Prostate gland (tissue), 2 donors: ENCODE measurements around the gene RPUSD4.
"Not testable (repeated sequence)": the region's sequence is repeated elsewhere in the genome, so short reads cannot be mapped to it uniquely, and the experiment has no call there.

Experiments used
- POLR2AphosphoS5 ChIP-seq: sonication (generic); formaldehyde crosslinking; IDR thresholded peaks from one replicate; pipeline ENCODE4 v1.6.1; 2017; ENCODE audit warnings: antibody characterized with exemption
- TF ChIP-seq, protein P1 (sequence below), 4 experiments: fragments of 200-600 bp in 2 of 4; fragments of 450-650 bp in 2 of 4; sonication (generic) in 2 of 4; IDR thresholded peaks; 1 replicate in 3 of 4; 2 replicates in 1 of 4; pipeline ENCODE4 v1.5.1; 2016 to 2019; ENCODE audit warnings: antibody characterized with exemption in 4 of 4, mild to moderate bottlenecking in 2 of 4, moderate library complexity in 2 of 4

DNA sequence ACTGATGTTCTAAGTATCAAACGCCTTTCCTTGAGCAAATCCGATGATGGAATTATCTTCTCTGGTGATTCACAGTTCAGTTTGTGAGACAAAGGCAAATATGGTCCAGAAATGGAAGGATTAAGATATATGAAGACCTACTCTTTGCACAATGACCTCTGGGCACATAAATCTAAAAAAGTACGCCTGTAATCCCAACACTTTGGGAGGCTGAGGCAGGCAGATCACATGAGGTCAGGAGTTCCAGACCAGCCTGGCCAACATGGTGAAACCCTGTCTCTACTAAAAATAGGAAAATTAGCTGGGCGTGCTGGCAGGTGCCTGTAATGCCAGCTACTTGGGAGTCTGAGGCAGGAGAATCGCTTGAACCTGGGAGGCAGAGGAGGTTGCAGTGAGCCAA, 44.1 kb upstream of the RPUSD4 start:
- TF ChIP-seq, protein P1, sequence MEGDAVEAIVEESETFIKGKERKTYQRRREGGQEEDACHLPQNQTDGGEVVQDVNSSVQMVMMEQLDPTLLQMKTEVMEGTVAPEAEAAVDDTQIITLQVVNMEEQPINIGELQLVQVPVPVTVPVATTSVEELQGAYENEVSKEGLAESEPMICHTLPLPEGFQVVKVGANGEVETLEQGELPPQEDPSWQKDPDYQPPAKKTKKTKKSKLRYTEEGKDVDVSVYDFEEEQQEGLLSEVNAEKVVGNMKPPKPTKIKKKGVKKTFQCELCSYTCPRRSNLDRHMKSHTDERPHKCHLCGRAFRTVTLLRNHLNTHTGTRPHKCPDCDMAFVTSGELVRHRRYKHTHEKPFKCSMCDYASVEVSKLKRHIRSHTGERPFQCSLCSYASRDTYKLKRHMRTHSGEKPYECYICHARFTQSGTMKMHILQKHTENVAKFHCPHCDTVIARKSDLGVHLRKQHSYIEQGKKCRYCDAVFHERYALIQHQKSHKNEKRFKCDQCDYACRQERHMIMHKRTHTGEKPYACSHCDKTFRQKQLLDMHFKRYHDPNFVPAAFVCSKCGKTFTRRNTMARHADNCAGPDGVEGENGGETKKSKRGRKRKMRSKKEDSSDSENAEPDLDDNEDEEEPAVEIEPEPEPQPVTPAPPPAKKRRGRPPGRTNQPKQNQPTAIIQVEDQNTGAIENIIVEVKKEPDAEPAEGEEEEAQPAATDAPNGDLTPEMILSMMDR (IDR thresholded peaks at IDR 0.05): not testable (repeated sequence)
- not testable (repeated sequence) for TF ChIP-seq POLR2AphosphoS5
